Neuron (in vitro differentiated cells): Measurements from ENCODE around the gene GLYAT.
"Not testable (repeated sequence)": the region's sequence is repeated elsewhere in the genome, so short reads cannot be mapped to it uniquely, and the experiment has no call there.

ENCODE experiments used
- H2AFZ ChIP-seq: one replicate; pipeline ENCODE4 v1.6.1; 2013; ENCODE audit warnings: low read depth, mild to moderate bottlenecking, inconsistent platforms, low read length, moderate library complexity
- H3K27me3 ChIP-seq: one replicate; pipeline ENCODE4 v1.6.1; 2013; ENCODE audit warnings: low read length; ENCODE audit not compliant: insufficient read depth
- H3K36me3 ChIP-seq: one replicate; pipeline ENCODE4 v1.6.1; 2013; ENCODE audit warnings: low read length; ENCODE audit not compliant: insufficient read depth
- H3K4me1 ChIP-seq: one replicate; pipeline ENCODE4 v1.6.1; 2013; ENCODE audit warnings: low read length; ENCODE audit not compliant: insufficient read depth
- H3K4me3 ChIP-seq: 2 replicates; pipeline ENCODE4 v1.5.1; 2013; ENCODE audit warnings: mild to moderate bottlenecking, low read length, moderate library complexity
- H3K9me3 ChIP-seq: one replicate; pipeline ENCODE4 v1.6.1; 2013; ENCODE audit warnings: low read length

The GLYAT gene

DNA sequence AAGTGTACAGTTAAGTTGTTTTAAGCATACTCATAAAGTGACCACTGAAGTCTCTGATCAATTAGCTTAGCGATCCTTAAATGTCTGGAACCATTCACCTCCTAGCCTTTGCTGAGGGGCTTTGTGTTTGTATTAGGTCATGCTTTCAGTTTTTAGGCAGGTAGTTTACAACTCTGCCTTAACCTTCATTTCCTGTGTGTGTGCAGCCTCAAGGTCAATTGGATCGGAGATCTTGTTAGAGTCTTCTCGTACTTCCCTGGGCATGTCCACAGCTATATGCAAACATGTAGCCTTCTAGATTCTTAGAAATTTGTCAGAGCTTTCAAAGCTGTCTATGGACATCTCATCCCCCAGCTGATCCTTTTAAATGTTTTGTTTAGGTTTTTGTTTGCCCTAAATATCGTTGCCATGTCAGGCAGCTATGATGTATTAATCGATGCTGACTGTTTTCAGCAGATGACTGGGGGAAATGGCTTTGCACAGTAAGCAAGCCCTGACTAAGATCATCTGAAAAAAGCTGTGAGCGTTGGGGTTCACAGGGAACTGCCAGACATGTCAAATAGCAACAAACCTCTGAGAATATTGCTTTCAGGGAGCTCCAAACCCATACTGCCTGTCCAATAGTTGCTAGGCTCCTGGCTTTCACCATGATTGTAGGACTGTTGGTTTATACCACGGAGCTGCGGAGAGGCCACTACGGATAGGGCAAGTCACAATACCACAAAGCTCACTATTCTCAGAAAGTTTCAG lies 45.6 kb downstream of the GLYAT start:
- H3K4me1 ChIP-seq = no peaks in the 10 kb centered on the region
- no peaks in the 10 kb centered on the region for H3K9me3 ChIP-seq
- no peak overlapping the region for H3K4me3 ChIP-seq
- H3K36me3 ChIP-seq = no peaks in the 10 kb centered on the region
- no peak overlapping the region for H2AFZ ChIP-seq
- peaks cover 5% of the 10 kb centered on the region for H3K27me3 ChIP-seq

DNA sequence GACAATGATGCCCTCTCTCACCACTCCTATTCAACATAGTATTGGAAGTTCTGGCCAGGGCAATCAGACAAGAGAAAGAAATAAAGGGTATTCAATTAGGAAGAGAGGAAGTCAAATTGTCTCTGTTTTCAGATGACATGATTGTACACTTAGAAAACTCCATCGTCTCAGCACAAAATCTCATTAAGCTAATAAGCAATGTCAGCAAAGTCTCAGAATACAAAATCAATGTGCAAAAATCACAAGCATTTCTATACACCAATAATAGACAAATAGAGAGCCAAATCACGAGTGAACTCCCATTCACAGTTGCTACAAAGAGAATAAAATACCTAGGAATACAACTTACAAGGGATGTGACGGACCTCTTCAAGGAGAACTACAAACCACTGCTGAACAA lies 49.1 kb downstream of the GLYAT start:
- H3K27me3 ChIP-seq, H3K4me3 ChIP-seq, H3K4me1 ChIP-seq, H3K36me3 ChIP-seq, H3K9me3 ChIP-seq, H2AFZ ChIP-seq: not testable (repeated sequence)

DNA sequence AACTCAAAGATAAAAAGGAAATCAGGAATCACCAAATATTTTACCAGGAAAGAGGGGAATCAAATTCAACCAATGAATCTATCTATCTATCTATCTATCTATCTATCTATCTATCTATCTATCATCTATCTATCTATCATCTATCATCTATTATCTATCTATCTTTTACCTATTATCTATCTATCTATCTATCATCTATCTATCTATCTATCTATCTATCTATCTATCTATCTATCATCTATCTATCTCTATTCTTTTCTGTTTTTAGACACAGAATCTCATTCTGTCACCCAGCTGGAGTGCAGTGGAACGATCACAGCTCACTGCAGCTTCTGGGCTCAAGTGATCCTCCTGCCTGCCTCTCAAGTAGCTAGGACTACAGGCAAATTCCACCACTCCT lies 54.2 kb downstream of the GLYAT start:
- not testable (repeated sequence) for H3K4me1 ChIP-seq, H3K9me3 ChIP-seq, H3K36me3 ChIP-seq, H2AFZ ChIP-seq, H3K4me3 ChIP-seq, H3K27me3 ChIP-seq

DNA sequence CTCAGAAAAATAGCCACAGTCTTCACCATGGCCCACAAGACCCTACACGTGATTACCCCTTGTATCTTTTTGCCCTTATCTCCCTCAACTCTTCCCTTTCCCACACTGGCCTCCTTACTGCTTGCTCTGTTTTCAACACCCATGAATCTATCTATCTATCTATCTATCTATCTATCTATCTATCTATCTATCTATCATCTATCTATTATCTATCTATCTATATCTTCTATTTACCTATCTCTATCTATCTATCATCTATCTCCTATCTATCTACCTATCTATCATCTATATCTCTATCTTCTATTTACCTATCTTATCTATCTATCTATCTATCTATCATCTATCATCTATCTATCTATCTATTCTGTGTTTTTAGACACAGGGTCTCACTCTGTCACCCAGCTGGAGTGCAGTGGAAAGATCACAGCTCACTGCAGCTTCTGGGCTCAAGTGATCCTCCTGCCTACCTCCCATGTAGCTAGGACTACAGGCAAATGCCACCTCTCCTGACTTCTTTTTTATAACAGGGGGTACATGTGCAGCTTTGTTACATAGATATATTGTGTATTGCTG lies 55.1 kb downstream of the GLYAT start:
- Histone ChIP-seq H3K9me3 (no peaks in the 10 kb centered on the region), H3K27me3 (peaks cover 5% of the 10 kb centered on the region), H2AFZ (no peak overlapping the region), H3K4me3 (no peak overlapping the region), H3K4me1 (peaks cover 2% of the 10 kb centered on the region), H3K36me3 (no peaks in the 10 kb centered on the region)

DNA sequence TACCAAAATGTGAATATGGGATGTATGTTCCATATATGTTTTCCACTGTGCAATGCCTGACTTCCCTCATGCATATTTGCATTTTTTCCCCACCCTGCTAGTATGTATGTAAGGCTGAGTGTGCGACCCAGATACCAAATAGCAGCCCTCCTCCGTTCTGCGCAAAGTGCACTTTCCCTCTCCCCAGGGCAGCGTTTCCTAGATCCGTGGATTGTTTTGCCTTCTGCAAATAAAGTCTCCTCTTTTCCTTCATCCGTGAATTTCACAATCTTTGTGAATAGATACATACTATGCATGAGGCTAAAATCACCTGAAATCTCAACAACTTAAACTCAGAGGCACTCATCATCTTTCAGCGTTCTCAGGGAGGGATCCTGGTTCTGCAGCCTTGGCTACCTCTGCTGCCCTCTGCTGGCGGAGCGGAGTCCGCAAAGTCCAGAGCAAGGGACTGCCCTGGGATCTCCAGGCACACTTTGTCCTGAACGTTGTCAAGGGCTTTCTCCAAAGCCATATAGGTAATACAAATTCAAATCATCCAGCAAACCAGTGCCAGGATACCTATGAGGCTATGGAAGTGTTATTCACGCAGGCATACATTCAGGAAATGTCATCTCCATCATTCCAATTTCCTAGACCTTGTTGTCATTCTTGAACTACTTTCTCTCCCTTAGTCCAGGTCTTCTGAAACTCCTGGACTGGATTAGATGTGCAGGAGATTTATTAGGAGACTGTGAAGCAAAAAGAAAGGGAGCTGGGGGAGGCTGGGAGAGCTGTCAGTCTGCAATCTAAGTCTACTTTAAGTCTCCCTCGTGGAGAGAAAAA lies 56.2 kb downstream of the GLYAT start:
- H3K4me3 ChIP-seq = no peak overlapping the region
- H3K27me3 ChIP-seq = peaks cover 5% of the 10 kb centered on the region
- H2AFZ ChIP-seq = no peak overlapping the region
- peaks cover 2% of the 10 kb centered on the region for H3K4me1 ChIP-seq
- H3K9me3 ChIP-seq = no peaks in the 10 kb centered on the region
- no peaks in the 10 kb centered on the region for H3K36me3 ChIP-seq

DNA sequence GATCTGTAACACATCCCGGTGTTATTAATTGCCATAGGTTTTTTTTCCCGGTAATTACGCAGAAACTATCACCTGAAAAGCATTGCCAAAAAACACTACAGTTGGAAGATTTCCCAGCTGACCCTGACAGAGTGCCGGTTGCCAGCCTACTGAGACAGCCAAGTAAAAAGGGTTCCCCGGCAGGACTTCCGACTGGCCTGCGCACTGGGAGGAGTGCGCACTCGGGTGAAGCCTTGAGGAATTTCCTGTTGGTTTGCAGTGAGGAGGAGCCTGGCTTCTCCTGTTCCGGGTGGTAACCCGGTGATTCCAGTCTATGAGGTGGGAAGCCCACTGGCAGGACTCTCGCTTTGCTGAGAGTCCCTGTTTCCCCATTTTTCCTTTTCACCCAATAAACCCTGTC lies 57.1 kb downstream of the GLYAT start:
- H3K27me3 ChIP-seq = no peaks in the 10 kb centered on the region
- peaks cover 2% of the 10 kb centered on the region for H3K4me1 ChIP-seq
- no peak overlapping the region for H2AFZ ChIP-seq
- H3K9me3 ChIP-seq = no peaks in the 10 kb centered on the region
- H3K36me3 ChIP-seq = no peaks in the 10 kb centered on the region
- no peak overlapping the region for H3K4me3 ChIP-seq

DNA sequence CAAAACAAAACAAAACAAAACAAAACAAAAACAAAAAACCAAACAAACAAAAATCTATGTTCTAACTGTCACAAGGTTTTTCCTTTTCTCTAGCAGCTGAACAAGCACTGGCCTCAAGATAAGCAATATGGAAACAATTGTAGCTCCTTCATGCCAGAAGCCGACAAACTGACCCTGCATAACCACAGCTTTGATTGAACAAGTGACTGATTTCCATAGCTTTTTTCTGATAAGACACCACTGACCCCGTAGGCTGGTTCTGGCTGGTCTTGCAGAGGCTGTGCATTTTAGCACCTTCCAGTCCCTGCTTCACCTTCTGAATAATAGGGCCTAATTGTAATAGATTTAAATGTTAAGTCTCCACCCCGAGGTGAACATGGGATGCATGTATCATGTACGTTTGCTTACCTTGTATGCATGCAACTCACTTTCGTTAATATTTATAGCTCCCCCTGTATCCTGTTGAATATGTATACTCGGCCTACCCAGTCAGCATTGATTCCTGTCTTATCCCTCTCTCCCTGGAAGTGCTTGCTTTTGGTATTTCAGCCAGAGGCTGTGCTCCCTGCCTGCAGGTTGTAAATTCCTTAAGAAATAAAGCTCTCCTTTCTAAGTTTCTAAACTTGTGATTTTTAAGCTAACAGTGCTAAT lies 59.6 kb downstream of the GLYAT start:
- Histone ChIP-seq H3K4me3 (no peak overlapping the region), H3K36me3 (no peaks in the 10 kb centered on the region), H3K27me3 (no peaks in the 10 kb centered on the region), H3K9me3 (no peaks in the 10 kb centered on the region), H3K4me1 (peaks cover 2% of the 10 kb centered on the region), H2AFZ (no peak overlapping the region)

DNA sequence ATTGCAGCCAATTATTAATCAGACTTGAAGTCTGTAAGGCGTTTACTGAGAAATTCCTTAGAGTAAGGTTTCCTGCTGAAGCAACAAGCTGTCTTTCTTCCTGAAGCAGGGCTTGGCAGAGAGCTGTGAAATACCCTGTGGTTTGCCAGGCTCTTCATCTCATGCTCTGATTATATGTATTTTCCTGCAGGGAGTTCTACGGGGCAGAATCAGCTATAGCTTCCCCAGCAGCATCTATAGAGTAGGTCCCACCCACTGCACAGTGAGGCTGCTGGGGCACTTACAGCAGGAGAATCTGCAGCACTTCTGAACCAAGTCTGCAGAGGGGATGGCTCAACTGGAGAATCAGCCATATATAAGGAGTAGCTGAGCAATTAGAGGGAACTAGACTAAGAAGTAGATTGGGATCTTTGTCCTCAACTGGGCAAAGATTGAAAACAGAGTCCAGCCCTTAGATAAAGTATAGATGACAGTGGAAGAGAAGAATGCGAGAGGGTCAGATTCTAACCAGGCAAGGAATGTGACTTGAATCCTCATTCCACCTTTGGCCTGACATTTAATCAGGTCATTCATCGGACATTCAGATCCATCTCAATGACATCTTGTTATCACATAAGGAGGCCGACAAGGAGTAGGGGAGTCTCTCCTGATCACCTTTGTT lies 71.7 kb downstream of the GLYAT start:
- Histone ChIP-seq H2AFZ (no peak overlapping the region), H3K4me3 (no peak overlapping the region), H3K36me3 (no peaks in the 10 kb centered on the region)

DNA sequence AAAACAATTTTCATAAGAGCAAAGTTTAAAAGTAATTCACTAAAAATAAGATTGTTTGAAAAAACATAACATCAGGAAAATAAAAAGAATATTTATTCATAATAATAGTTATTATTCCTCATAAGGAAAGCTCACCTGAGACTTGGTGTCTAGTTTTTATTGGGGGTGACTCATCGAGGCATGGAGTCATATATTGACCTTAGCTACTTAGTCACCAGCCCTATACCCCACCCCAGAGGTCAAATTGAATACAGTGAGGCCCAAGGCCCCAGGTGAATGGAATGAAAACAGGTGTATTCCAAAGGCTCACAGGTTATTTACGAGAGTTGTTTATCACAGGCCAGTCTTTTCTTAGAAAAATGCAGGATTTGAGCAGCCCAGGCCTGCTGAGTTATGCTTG lies 72.3 kb downstream of the GLYAT start:
- H3K9me3 ChIP-seq = no peaks in the 10 kb centered on the region
- H3K27me3 ChIP-seq = no peaks in the 10 kb centered on the region
- H3K4me1 ChIP-seq = no peaks in the 10 kb centered on the region
- H2AFZ ChIP-seq = no peak overlapping the region
- no peak overlapping the region for H3K4me3 ChIP-seq
- H3K36me3 ChIP-seq = no peaks in the 10 kb centered on the region

More for the DNA sequence above, 71.7 kb downstream of the GLYAT start:
- H3K27me3 ChIP-seq = no peaks in the 10 kb centered on the region
- H3K9me3 ChIP-seq = no peaks in the 10 kb centered on the region
- H3K4me1 ChIP-seq = no peaks in the 10 kb centered on the region
